ENCODE results near the gene SLC25A19.

- no peak for TF ChIP-seq CTCF (conservative IDR thresholded peaks at IDR 0.05)
- no peak for TF ChIP-seq EZH2 (IDR thresholded peaks at IDR 0.05; ENCODE audit: low read depth)
These were observed 18.3 kb downstream of the SLC25A19 start, which contains the start of gene MIF4GD for GRCh38 chr17:75270966-75271232.

Data from PC-9 (cell line).